Hepatocyte (in vitro differentiated cells): ENCODE results near the gene BCAS3. TPM values are rescaled to one million over a fixed set of nuclear protein-coding genes. Genes with fewer than 3 reads are reported as not detected.

Experiments used
- DNase-seq: peaks from one replicate; pipeline ENCODE4 v3.0.0-alpha.2; 2016; ENCODE audit warnings: low spot score
- H2AFZ ChIP-seq: fragments of 200-600 bp; sonication (generic); 2 replicates; pipeline ENCODE4 v1.6.0; 2016; ENCODE audit warnings: antibody characterized with exemption, mild to moderate bottlenecking
- H3K27ac ChIP-seq: fragments of 200-600 bp; sonication (generic); 2 replicates; pipeline ENCODE4 v1.5.1; 2016; ENCODE audit warnings: mild to moderate bottlenecking
- H3K27me3 ChIP-seq: fragments of 200-600 bp; sonication (generic); 2 replicates; pipeline ENCODE4 v1.6.1; 2016
- H3K36me3 ChIP-seq: fragments of 200-600 bp; sonication (generic); replicated peaks from 2 replicates; pipeline ENCODE4 v1.5.1; 2016; ENCODE audit warnings: low read depth; ENCODE audit not compliant: insufficient read depth
- H3K4me1 ChIP-seq: fragments of 200-600 bp; sonication (generic); 2 replicates; pipeline ENCODE4 v1.5.1; 2016; ENCODE audit warnings: mild to moderate bottlenecking, moderate library complexity; ENCODE audit not compliant: insufficient read depth
- H3K4me2 ChIP-seq: fragments of 200-600 bp; sonication (generic); 2 replicates; pipeline ENCODE4 v1.6.0; 2016
- H3K4me3 ChIP-seq: fragments of 200-600 bp; sonication (generic); 2 replicates; pipeline ENCODE4 v1.5.1; 2016; ENCODE audit warnings: mild to moderate bottlenecking
- H3K79me2 ChIP-seq: fragments of 200-600 bp; sonication (generic); 2 replicates; pipeline ENCODE4 v1.6.0; 2017; ENCODE audit warnings: mild to moderate bottlenecking
- H3K9me2 ChIP-seq: fragments of 200-600 bp; sonication (generic); replicated peaks from 2 replicates; pipeline ENCODE4 v1.6.0; 2017; ENCODE audit warnings: mild to moderate bottlenecking; ENCODE audit not compliant: insufficient read depth
- H3K9me3 ChIP-seq: fragments of 200-600 bp; sonication (generic); 2 replicates; pipeline ENCODE4 v1.5.1; 2016; ENCODE audit warnings: low read depth, mild to moderate bottlenecking
- H4K20me1 ChIP-seq: fragments of 200-600 bp; sonication (generic); 2 replicates; pipeline ENCODE4 v1.6.0; 2016; ENCODE audit warnings: mild to moderate bottlenecking; ENCODE audit not compliant: insufficient read depth, poor library complexity, severe bottlenecking
- CTCF ChIP-seq: fragments of 200-600 bp; sonication (generic); IDR thresholded peaks from 2 replicates; pipeline ENCODE4 v1.5.1; 2016; ENCODE audit warnings: antibody characterized with exemption, mild to moderate bottlenecking; ENCODE audit not compliant: poor library complexity
- EZH2 ChIP-seq: fragments of 200-600 bp; sonication (generic); IDR thresholded peaks from 2 replicates; pipeline ENCODE4 v1.6.1; 2016; ENCODE audit warnings: antibody characterized with exemption, mild to moderate bottlenecking, borderline replicate concordance
- EZH2phosphoT487 ChIP-seq: fragments of 200-600 bp; sonication (generic); IDR thresholded peaks from one replicate; pipeline ENCODE4 v1.6.1; 2018; ENCODE audit warnings: antibody characterized with exemption, mild to moderate bottlenecking, low read depth, moderate library complexity; ENCODE audit not compliant: unreplicated experiment, severe bottlenecking
- WGBS: methylation state at CpG from one replicate; pipeline ENCODE4 v1.1.6; 2016; ENCODE audit warnings: low lambda C conversion rate; ENCODE audit errors: missing lambda C conversion rate; 5-methylcytosine and 5-hydroxymethylcytosine counted together
- polyA plus RNA-seq: library from polyadenylated mRNA; unstranded; fragments of >200 nt; fragmentation: Nextera tagmentation; extraction: Ambion mirVana; gene quantifications from 2 replicates; pipeline ENCODE4 v1.2.1, GENCODE V29; 2016
- total RNA-seq: library from RNA; depleted of rRNA; stranded (reverse); fragments of >200 nt; gene quantifications from 2 replicates; pipeline ENCODE4 v1.2.3, GENCODE V29; 2014

Gene BCAS3
- total and polyA plus RNA-seq, 2 experiments from 2014 or later: 16.5 to 58.8 TPM

- Histone ChIP-seq H3K9me3 (no peaks in the 10 kb centered on the region), H3K27me3 (no peaks in the 10 kb centered on the region), H2AFZ (no peak overlapping the region), H3K4me3 (no peak overlapping the region), H3K27ac (peak overlapping the region; percentile 68), H3K4me2 (peak overlapping the region; percentile 38), H3K79me2 (no peaks in the 10 kb centered on the region), H3K4me1 (peaks cover 28% of the 10 kb centered on the region), H3K9me2 (no peaks in the 10 kb centered on the region), H4K20me1 (no peaks in the 10 kb centered on the region), H3K36me3 (no peaks in the 10 kb centered on the region)
- peak; percentile 47 for DNase-seq
- TF ChIP-seq EZH2 (no peak), EZH2phosphoT487 (peak; percentile 36)
- WGBS: 50% methylated on average over 16 of the region's 16 CpGs
Observed at GRCh38 chr17:61335845-61336655, 658.4 kb downstream of the BCAS3 start.

GRCh38 chr17:61337290-61337689 lies 659.6 kb downstream of the BCAS3 start:
- H3K27ac ChIP-seq: peak overlapping the region; percentile 41
- TF ChIP-seq EZH2phosphoT487 (no peak), EZH2 (no peak), CTCF (no peak)
- no peaks in the 10 kb centered on the region for H3K36me3 ChIP-seq
- H3K9me3 ChIP-seq: no peaks in the 10 kb centered on the region
- no peak overlapping the region for H3K4me2 ChIP-seq
- peaks cover 28% of the 10 kb centered on the region for H3K4me1 ChIP-seq
- H3K79me2 ChIP-seq: no peaks in the 10 kb centered on the region
- H3K9me2 ChIP-seq: no peaks in the 10 kb centered on the region
- no peak overlapping the region for H3K4me3 ChIP-seq
- no peaks in the 10 kb centered on the region for H4K20me1 ChIP-seq
- 66% methylated on average over 6 of the region's 6 CpGs for WGBS
- DNase-seq: no peak
- no peak overlapping the region for H2AFZ ChIP-seq
- H3K27me3 ChIP-seq: no peaks in the 10 kb centered on the region

GRCh38 chr17:61338000-61338798 lies 660.5 kb downstream of the BCAS3 start:
- peaks cover 28% of the 10 kb centered on the region for H3K4me1 ChIP-seq
- H3K4me3 ChIP-seq: no peak overlapping the region
- H3K36me3 ChIP-seq: no peaks in the 10 kb centered on the region
- H2AFZ ChIP-seq: no peak overlapping the region
- no peak overlapping the region for H3K4me2 ChIP-seq
- no peaks in the 10 kb centered on the region for H3K27me3 ChIP-seq
- DNase-seq: peak; percentile 28
- no peaks in the 10 kb centered on the region for H4K20me1 ChIP-seq
- no peaks in the 10 kb centered on the region for H3K79me2 ChIP-seq
- H3K9me2 ChIP-seq: no peaks in the 10 kb centered on the region
- peak overlapping the region; percentile 33 for H3K27ac ChIP-seq
- TF ChIP-seq EZH2 (no peak), CTCF (no peak), EZH2phosphoT487 (no peak)
- 52% methylated on average over 12 of the region's 12 CpGs for WGBS
- no peaks in the 10 kb centered on the region for H3K9me3 ChIP-seq
